ENCODE results near the gene ZNF445.

ZNF445 gene

GRCh38 chr3:44396200-44397171, 81.0 kb downstream of the ZNF445 start:
- DNase-seq: no peak

GRCh38 chr3:44395714-44396113, 81.8 kb downstream of the ZNF445 start:
- DNase-seq: no peak

- no peak for DNase-seq
Measured at GRCh38 chr3:44392489-44392888, 85.0 kb downstream of the ZNF445 start.

GRCh38 chr3:44387404-44387803, 90.1 kb downstream of the ZNF445 start:
- no peak for DNase-seq
